ENCODE data around the gene PTPRH. TPM values are rescaled to one million over a fixed set of nuclear protein-coding genes. Genes with fewer than 3 reads are reported as not detected.
"Not testable (repeated sequence)": the region's sequence is repeated elsewhere in the genome, so short reads cannot be mapped to it uniquely, and the experiment has no call there.

PTPRH gene
- total RNA-seq, 1 donor from 2014 or later, result not detected

GRCh38 chr19:55213547-55213946 is 4.2 kb upstream of the PTPRH start:
- TF ChIP-seq CTCF (IDR thresholded peaks at IDR 0.05), result no peak
- Mint-ChIP-seq H3K36me3 (ENCODE audit: unreplicated experiment) (no peaks in the 10 kb centered on the region), H3K4me3 (ENCODE audit: unreplicated experiment) (no peak overlapping the region), H3K27me3 (ENCODE audit: unreplicated experiment) (no peaks in the 10 kb centered on the region), H3K4me1 (ENCODE audit: unreplicated experiment) (peaks cover 35% of the 10 kb centered on the region), H3K9me3 (ENCODE audit: unreplicated experiment) (peaks cover 6% of the 10 kb centered on the region), H3K27ac (ENCODE audit: unreplicated experiment) (no peak overlapping the region)
- DNase-seq (ENCODE audit: extremely low spot score, unreplicated experiment), result no peak

DNA sequence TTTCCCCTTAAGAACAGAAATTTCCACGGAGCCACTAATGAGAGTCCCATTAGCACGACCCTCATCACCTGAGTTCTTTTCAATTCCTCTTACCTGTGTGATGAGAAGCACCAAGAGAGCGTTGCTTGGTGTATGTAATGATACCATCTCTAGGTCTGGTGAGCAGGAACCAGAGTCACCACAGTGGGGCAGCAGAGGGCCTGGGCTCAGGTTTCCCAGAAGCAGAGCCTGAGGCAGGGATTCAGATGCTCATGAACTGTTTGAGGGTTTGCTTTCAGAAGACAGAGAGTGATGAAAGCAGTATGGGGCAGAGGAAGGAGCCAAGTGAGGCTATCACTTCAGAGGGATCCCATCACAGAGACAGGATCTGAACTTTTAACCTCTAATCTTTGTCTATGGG is 3.1 kb upstream of the PTPRH start:
- H3K9me3 Mint-ChIP-seq (ENCODE audit: unreplicated experiment), result peaks cover 6% of the 10 kb centered on the region
- peaks cover 33% of the 10 kb centered on the region for H3K4me1 Mint-ChIP-seq (ENCODE audit: unreplicated experiment)
- no peak overlapping the region for H3K4me3 Mint-ChIP-seq (ENCODE audit: unreplicated experiment)
- no peak overlapping the region for H3K27ac Mint-ChIP-seq (ENCODE audit: unreplicated experiment)
- peak; percentile 18 for TF ChIP-seq CTCF (IDR thresholded peaks at IDR 0.05)
- no peak for DNase-seq (ENCODE audit: extremely low spot score, unreplicated experiment)
- H3K27me3 Mint-ChIP-seq (ENCODE audit: unreplicated experiment), result no peaks in the 10 kb centered on the region
- H3K36me3 Mint-ChIP-seq (ENCODE audit: unreplicated experiment), result no peaks in the 10 kb centered on the region

DNA sequence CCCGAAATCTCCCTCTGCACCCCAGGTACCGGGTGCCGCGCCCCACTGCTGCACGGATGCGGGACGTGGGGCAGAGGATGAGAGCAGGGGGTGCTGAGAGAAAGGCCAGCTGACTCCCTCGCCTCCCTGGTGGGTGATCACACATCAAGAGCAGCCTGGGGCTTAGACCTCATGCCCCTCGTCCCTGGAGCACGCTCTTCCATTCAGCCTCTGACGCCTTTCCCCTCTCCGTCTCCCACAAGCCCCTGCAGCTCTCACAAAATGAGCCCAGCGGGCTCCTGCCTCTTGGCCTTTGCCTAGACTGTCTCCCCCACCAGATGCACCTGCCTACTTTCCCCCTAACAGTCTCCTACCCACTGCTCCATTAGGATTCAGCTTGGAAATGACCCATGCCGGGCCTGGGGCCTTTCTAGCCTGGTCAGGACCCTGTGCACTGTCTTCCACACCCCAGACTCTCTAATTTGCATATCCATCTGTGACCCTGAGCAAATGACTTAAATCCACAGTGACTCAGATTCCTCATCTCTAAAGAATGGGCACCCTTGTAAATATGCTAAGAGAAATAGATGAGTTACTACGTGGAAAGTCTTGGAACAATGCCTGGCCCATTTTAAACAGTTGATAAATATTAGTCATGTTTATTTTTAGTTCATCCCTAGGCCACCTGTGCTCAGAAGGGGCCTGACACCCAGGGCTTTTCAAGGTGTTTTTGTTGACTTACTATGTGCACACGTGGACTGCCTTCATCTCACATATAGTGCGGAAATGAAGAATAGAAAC is 582 bp upstream of the PTPRH start:
- no peak overlapping the region for H3K4me3 Mint-ChIP-seq (ENCODE audit: unreplicated experiment)
- peak overlapping the region; percentile 42 for H3K27ac Mint-ChIP-seq (ENCODE audit: unreplicated experiment)
- peaks cover 6% of the 10 kb centered on the region for H3K9me3 Mint-ChIP-seq (ENCODE audit: unreplicated experiment)

GRCh38 chr19:55206664-55207500 is 2.4 kb downstream of the PTPRH start:
- Mint-ChIP-seq H3K27me3 (ENCODE audit: unreplicated experiment) (peaks cover 9% of the 10 kb centered on the region), H3K4me1 (ENCODE audit: unreplicated experiment) (peaks cover 26% of the 10 kb centered on the region), H3K27ac (ENCODE audit: unreplicated experiment) (peak overlapping the region; percentile 86), H3K36me3 (ENCODE audit: unreplicated experiment) (no peaks in the 10 kb centered on the region), H3K9me3 (ENCODE audit: unreplicated experiment) (no peaks in the 10 kb centered on the region), H3K4me3 (ENCODE audit: unreplicated experiment) (peak overlapping the region; percentile 65)
- no peak for TF ChIP-seq CTCF (IDR thresholded peaks at IDR 0.05)
- DNase-seq (ENCODE audit: extremely low spot score, unreplicated experiment), result peak; percentile 91

More for the DNA sequence above, 582 bp upstream of the PTPRH start:
- peaks cover 5% of the 10 kb centered on the region for H3K27me3 Mint-ChIP-seq (ENCODE audit: unreplicated experiment)
- H3K4me1 Mint-ChIP-seq (ENCODE audit: unreplicated experiment), result peaks cover 26% of the 10 kb centered on the region
- no peaks in the 10 kb centered on the region for H3K36me3 Mint-ChIP-seq (ENCODE audit: unreplicated experiment)
- TF ChIP-seq CTCF (IDR thresholded peaks at IDR 0.05), result no peak
- no peak for DNase-seq (ENCODE audit: extremely low spot score, unreplicated experiment)

DNA sequence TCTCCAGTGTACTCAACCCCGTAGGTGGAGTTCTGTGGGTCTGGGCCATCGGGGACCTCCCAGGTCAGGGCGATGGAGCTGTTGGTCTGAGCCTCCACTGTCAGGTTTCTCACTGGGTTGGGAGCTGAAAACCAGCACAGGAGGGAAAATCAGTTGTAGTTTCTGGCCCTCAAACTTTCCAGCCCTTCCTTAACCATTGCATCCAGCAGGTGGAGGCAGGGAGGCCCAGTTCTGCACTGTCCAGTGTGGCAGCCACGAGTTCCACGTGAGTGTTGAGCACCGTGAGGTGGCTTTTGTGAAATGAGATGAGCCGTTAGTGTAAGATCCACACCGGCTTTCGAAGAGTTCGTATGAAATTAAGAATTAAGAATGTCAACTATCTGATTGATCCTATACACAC is 7.1 kb downstream of the PTPRH start:
- H3K36me3 Mint-ChIP-seq (ENCODE audit: unreplicated experiment); H3K27ac Mint-ChIP-seq (ENCODE audit: unreplicated experiment); H3K4me3 Mint-ChIP-seq (ENCODE audit: unreplicated experiment); H3K4me1 Mint-ChIP-seq (ENCODE audit: unreplicated experiment); H3K9me3 Mint-ChIP-seq (ENCODE audit: unreplicated experiment); DNase-seq (ENCODE audit: extremely low spot score, unreplicated experiment): not testable (repeated sequence)
- H3K27me3 Mint-ChIP-seq (ENCODE audit: unreplicated experiment), result peaks cover 21% of the 10 kb centered on the region
- peak; percentile 36 for TF ChIP-seq CTCF (IDR thresholded peaks at IDR 0.05)
